Trophoblast cell (in vitro differentiated cells and primary cell): ENCODE data around the gene ADAMTSL5.

ENCODE experiments used
- DNase-seq, 2 donors: peaks; one replicate each; pipeline ENCODE4 v3.0.0-alpha.2; 2016
- H2AFZ ChIP-seq: 2 replicates; pipeline ENCODE4 v1.6.1; 2013; ENCODE audit warnings: low read length, moderate library complexity, mild to moderate bottlenecking; ENCODE audit not compliant: insufficient read depth, poor library complexity
- H2AK5ac ChIP-seq: 2 replicates; pipeline ENCODE4 v1.6.1; 2013; ENCODE audit warnings: mild to moderate bottlenecking, low read length
- H2BK120ac ChIP-seq: 2 replicates; pipeline ENCODE4 v1.6.1; 2013; ENCODE audit warnings: low read length, mild to moderate bottlenecking, moderate library complexity; ENCODE audit not compliant: insufficient read depth, poor library complexity
- H2BK12ac ChIP-seq: 2 replicates; pipeline ENCODE4 v1.6.1; 2013; ENCODE audit warnings: mild to moderate bottlenecking, low read length, moderate library complexity
- H2BK5ac ChIP-seq: 2 replicates; pipeline ENCODE4 v1.6.1; 2013; ENCODE audit warnings: low read length, low read depth, moderate library complexity, mild to moderate bottlenecking; ENCODE audit not compliant: poor library complexity
- H3K14ac ChIP-seq: 2 replicates; pipeline ENCODE4 v1.6.1; 2013; ENCODE audit warnings: mild to moderate bottlenecking, low read length
- H3K18ac ChIP-seq: 2 replicates; pipeline ENCODE4 v1.6.1; 2013; ENCODE audit warnings: mild to moderate bottlenecking, low read length
- H3K23ac ChIP-seq: 2 replicates; pipeline ENCODE4 v1.6.1; 2013; ENCODE audit warnings: low read length
- H3K27ac ChIP-seq: 2 replicates; pipeline ENCODE4 v1.5.1; 2013; ENCODE audit warnings: low read depth, mild to moderate bottlenecking, inconsistent platforms, low read length, moderate library complexity
- H3K27me3 ChIP-seq: 2 replicates; pipeline ENCODE4 v1.6.1; 2013; ENCODE audit warnings: inconsistent platforms, mild to moderate bottlenecking, low read length, moderate library complexity; ENCODE audit not compliant: insufficient read depth
- H3K36me3 ChIP-seq, 2 experiments: 1 replicate in 1 of 2; 2 replicates in 1 of 2; pipeline ENCODE4 v1.6.1; 2013; ENCODE audit warnings: low read length in 2 of 2, mild to moderate bottlenecking in 2 of 2, moderate library complexity in 1 of 2; ENCODE audit not compliant: insufficient read depth in 2 of 2, control insufficient read depth in 1 of 2
- H3K4ac ChIP-seq: 2 replicates; pipeline ENCODE4 v1.6.1; 2013; ENCODE audit warnings: low read depth, mild to moderate bottlenecking, low read length, moderate library complexity
- H3K4me1 ChIP-seq, 2 experiments: 1 replicate in 1 of 2; 2 replicates in 1 of 2; pipeline ENCODE4 v1.6.1; 2013; ENCODE audit warnings: low read length in 2 of 2, mild to moderate bottlenecking in 2 of 2, moderate library complexity in 1 of 2; ENCODE audit not compliant: insufficient read depth in 2 of 2, control insufficient read depth in 1 of 2
- H3K4me2 ChIP-seq: 2 replicates; pipeline ENCODE4 v1.6.1; 2013; ENCODE audit warnings: inconsistent platforms, mild to moderate bottlenecking, low read length, moderate library complexity
- H3K4me3 ChIP-seq: 2 replicates; pipeline ENCODE4 v1.5.1; 2013; ENCODE audit warnings: mild to moderate bottlenecking, low read depth, low read length, inconsistent platforms
- H3K79me1 ChIP-seq: one replicate; pipeline ENCODE4 v1.6.1; 2013; ENCODE audit warnings: low read length
- H3K79me2 ChIP-seq: 2 replicates; pipeline ENCODE4 v1.6.1; 2013; ENCODE audit warnings: low read length, mild to moderate bottlenecking; ENCODE audit not compliant: control insufficient read depth, insufficient read depth, poor library complexity
- H3K9ac ChIP-seq: 2 replicates; pipeline ENCODE4 v1.6.1; 2013; ENCODE audit warnings: mild to moderate bottlenecking, low read length
- H3K9me3 ChIP-seq: 2 replicates; pipeline ENCODE4 v1.6.1; 2013; ENCODE audit warnings: low read depth, mild to moderate bottlenecking, control low read depth, inconsistent platforms, low read length; ENCODE audit not compliant: insufficient read depth
- H4K12ac ChIP-seq: 2 replicates; pipeline ENCODE4 v1.6.1; 2013; ENCODE audit warnings: low read depth, mild to moderate bottlenecking, low read length, moderate library complexity
- H4K8ac ChIP-seq: 2 replicates; pipeline ENCODE4 v1.6.1; 2013; ENCODE audit warnings: low read depth, mild to moderate bottlenecking, low read length, moderate library complexity
- H4K91ac ChIP-seq: one replicate; pipeline ENCODE4 v1.6.1; 2013; ENCODE audit warnings: low read depth, mild to moderate bottlenecking, low read length, moderate library complexity
- WGBS: extraction: QIAGEN DNeasy Blood & Tissue Kit; methylation state at CpG from one replicate; pipeline ENCODE4 v1.1.7; 2013; ENCODE audit warnings: missing lambda C conversion rate; ENCODE audit not compliant: insufficient read length, insufficient coverage; ENCODE audit errors: extremely low coverage; 5-methylcytosine and 5-hydroxymethylcytosine counted together

ADAMTSL5 gene

DNA sequence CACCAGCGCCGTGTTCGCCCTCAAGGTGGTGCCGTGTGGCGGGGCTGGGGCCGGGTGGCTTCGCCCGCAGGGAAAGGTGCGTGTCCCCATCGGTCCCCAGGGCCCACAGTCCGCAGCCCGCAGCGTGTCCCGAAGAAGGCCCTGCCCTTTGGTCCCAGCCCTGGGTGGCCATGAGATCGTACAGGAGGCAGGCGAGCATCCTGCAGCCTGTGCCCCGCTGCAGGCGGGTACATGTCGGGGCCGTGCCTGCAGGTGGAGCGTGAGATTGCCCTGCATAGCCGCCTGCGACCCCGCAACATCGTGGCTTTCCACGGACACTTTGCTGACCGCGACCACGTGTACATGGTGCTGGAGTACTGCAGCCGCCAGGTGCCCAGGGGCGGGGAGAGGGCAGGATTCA, 12.5 kb upstream of the ADAMTSL5 start:
- H2BK120ac ChIP-seq = no peak overlapping the region
- H4K91ac ChIP-seq = no peak overlapping the region
- H3K4me1 ChIP-seq = no peaks in the 10 kb centered on the region
- H3K36me3 ChIP-seq = no peaks in the 10 kb centered on the region
- no peak overlapping the region for H2BK5ac ChIP-seq
- H2AFZ ChIP-seq = no peak overlapping the region
- peaks cover 20% of the 10 kb centered on the region for H3K27me3 ChIP-seq
- no peak overlapping the region for H3K4me3 ChIP-seq
- no peak overlapping the region for H2AK5ac ChIP-seq
- H3K23ac ChIP-seq = no peak overlapping the region
- H3K4me2 ChIP-seq = no peak overlapping the region
- no peak overlapping the region for H3K27ac ChIP-seq
- no peaks in the 10 kb centered on the region for H3K79me1 ChIP-seq
- WGBS = no CpG with 5 or more reads among the region's 31 CpGs
- peak in 1 of 2 donors; percentile 27 for DNase-seq
- H3K18ac ChIP-seq = no peak overlapping the region
- H3K9me3 ChIP-seq = peaks cover 19% of the 10 kb centered on the region
- H3K79me2 ChIP-seq = no peaks in the 10 kb centered on the region
- no peak overlapping the region for H4K8ac ChIP-seq
- H3K14ac ChIP-seq = no peak overlapping the region
- H4K12ac ChIP-seq = no peak overlapping the region
- no peak overlapping the region for H3K9ac ChIP-seq
- H3K4ac ChIP-seq = no peak overlapping the region
- no peak overlapping the region for H2BK12ac ChIP-seq

GRCh38 chr19:1524972-1525325, 12.1 kb upstream of the ADAMTSL5 start:
- DNase-seq = no peak
- H3K4me1 ChIP-seq = no peaks in the 10 kb centered on the region
- H3K4me3 ChIP-seq = peak overlapping the region; percentile 23
- H2AK5ac ChIP-seq = no peak overlapping the region
- no peaks in the 10 kb centered on the region for H3K36me3 ChIP-seq
- H3K23ac ChIP-seq = no peak overlapping the region
- no peak overlapping the region for H3K4ac ChIP-seq
- H3K27ac ChIP-seq = no peak overlapping the region
- no peak overlapping the region for H4K12ac ChIP-seq
- H3K9me3 ChIP-seq = peaks cover 19% of the 10 kb centered on the region
- no peak overlapping the region for H2BK12ac ChIP-seq
- H3K9ac ChIP-seq = no peak overlapping the region
- no peak overlapping the region for H3K4me2 ChIP-seq
- no peak overlapping the region for H2BK5ac ChIP-seq
- H3K18ac ChIP-seq = no peak overlapping the region
- no peak overlapping the region for H3K14ac ChIP-seq
- no peak overlapping the region for H4K8ac ChIP-seq
- H3K79me2 ChIP-seq = no peaks in the 10 kb centered on the region
- H3K79me1 ChIP-seq = no peaks in the 10 kb centered on the region
- H4K91ac ChIP-seq = no peak overlapping the region
- H2AFZ ChIP-seq = no peak overlapping the region
- no peak overlapping the region for H2BK120ac ChIP-seq
- no CpG with 5 or more reads among the region's 17 CpGs for WGBS
- peaks cover 20% of the 10 kb centered on the region for H3K27me3 ChIP-seq

GRCh38 chr19:1524287-1524971, 11.6 kb upstream of the ADAMTSL5 start:
- Histone ChIP-seq H3K27ac (no peak overlapping the region), H3K18ac (no peak overlapping the region), H3K4me2 (peak overlapping the region; percentile 51), H3K4ac (no peak overlapping the region), H3K79me2 (no peaks in the 10 kb centered on the region), H4K12ac (no peak overlapping the region), H3K23ac (no peak overlapping the region), H4K91ac (no peak overlapping the region), H3K4me3 (peak overlapping the region; percentile 49), H2BK120ac (no peak overlapping the region), H3K36me3 (no peaks in the 10 kb centered on the region), H3K14ac (no peak overlapping the region), H2AFZ (no peak overlapping the region), H2AK5ac (no peak overlapping the region), H3K79me1 (no peaks in the 10 kb centered on the region), H3K4me1 (no peaks in the 10 kb centered on the region), H3K9me3 (peaks cover 19% of the 10 kb centered on the region), H2BK12ac (no peak overlapping the region), H4K8ac (no peak overlapping the region), H2BK5ac (no peak overlapping the region), H3K27me3 (peaks cover 20% of the 10 kb centered on the region), H3K9ac (no peak overlapping the region)
- no peak for DNase-seq
- no CpG with 5 or more reads among the region's 49 CpGs for WGBS

- Histone ChIP-seq H2AFZ (no peak within 1 kb of the TSS), H3K4me3 (peak within 1 kb of the TSS; percentile 49), H3K14ac (no peak within 1 kb of the TSS), H2BK5ac (no peak within 1 kb of the TSS), H4K12ac (no peak within 1 kb of the TSS), H2BK12ac (no peak within 1 kb of the TSS), H4K91ac (no peak within 1 kb of the TSS), H3K27me3 (peaks cover 20% of the 10 kb centered on the region), H3K4me2 (peak within 1 kb of the TSS; percentile 51), H3K36me3 (no peaks in the 10 kb centered on the region), H3K79me2 (no peaks in the 10 kb centered on the region), H4K8ac (no peak within 1 kb of the TSS), H2BK120ac (no peak within 1 kb of the TSS), H3K9me3 (peaks cover 19% of the 10 kb centered on the region), H3K9ac (no peak within 1 kb of the TSS), H3K23ac (no peak within 1 kb of the TSS), H3K79me1 (no peaks in the 10 kb centered on the region), H3K4ac (no peak within 1 kb of the TSS), H2AK5ac (no peak within 1 kb of the TSS), H3K18ac (no peak within 1 kb of the TSS), H3K4me1 (no peaks in the 10 kb centered on the region), H3K27ac (no peak within 1 kb of the TSS)
- no CpG with 5 or more reads among the region's 92 CpGs for WGBS
- DNase-seq = no peak
Measured at GRCh38 chr19:1523412-1524286, 10.8 kb upstream of the ADAMTSL5 start, which contains the start of gene PLK5. Gene PLK5, plus strand, starts transcription at chr19:1524077. Its CDS starts 2,920 bp downstream, at chr19:1526997.
